ENCODE data around the gene TKT.
"Not testable (repeated sequence)": the region's sequence is repeated elsewhere in the genome, so short reads cannot be mapped to it uniquely, and the experiment has no call there.

The TKT gene, protein sequence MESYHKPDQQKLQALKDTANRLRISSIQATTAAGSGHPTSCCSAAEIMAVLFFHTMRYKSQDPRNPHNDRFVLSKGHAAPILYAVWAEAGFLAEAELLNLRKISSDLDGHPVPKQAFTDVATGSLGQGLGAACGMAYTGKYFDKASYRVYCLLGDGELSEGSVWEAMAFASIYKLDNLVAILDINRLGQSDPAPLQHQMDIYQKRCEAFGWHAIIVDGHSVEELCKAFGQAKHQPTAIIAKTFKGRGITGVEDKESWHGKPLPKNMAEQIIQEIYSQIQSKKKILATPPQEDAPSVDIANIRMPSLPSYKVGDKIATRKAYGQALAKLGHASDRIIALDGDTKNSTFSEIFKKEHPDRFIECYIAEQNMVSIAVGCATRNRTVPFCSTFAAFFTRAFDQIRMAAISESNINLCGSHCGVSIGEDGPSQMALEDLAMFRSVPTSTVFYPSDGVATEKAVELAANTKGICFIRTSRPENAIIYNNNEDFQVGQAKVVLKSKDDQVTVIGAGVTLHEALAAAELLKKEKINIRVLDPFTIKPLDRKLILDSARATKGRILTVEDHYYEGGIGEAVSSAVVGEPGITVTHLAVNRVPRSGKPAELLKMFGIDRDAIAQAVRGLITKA

DNA sequence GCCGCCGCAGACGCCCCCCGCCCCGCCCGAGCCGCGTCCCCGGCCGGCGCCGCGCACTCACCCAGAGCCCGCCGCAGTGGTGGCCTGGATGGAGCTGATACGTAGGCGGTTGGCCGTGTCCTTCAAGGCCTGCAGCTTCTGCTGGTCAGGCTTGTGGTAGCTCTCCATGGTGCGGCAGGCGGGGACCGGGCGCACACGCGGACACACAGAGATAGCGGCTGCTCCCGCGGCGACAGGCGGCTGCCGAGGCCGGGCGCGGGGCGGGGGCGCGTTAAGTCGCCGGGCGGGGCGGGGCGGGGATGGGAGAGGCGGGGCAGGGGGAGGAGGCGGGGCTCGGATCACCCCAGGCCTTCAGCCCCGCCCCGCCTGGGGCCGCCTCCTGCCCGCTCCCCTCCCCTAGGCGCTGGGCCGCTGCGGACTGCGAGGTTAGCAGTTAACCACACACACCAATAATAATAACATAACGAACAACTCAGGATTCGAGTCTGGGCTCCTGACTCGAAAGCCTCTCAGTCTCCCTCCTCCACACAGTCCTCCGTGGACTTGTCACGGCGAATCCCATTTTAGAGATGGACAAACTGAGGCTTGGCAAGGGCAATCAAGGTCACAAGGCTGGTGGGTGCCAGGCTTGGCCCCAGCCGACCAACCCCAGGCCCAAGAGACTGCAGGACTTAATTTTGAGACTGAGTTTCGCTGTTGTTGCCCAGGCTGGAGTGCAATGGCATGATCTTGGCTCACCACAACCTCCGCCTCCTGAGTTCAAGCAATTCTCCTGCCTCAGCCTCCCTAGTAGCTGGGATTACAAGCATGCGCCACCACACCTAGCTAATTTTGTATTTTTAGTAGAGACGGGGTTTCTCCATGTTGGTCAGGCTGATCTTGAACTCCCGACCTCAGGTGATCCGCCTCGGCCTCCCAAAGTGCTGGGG, at the start of gene TKT:
TSS of gene TKT (minus strand) at position 248 of the 929 bp plus-strand sequence. CDS start at position 168, 80 bp downstream.
- H3K36me3 Mint-ChIP-seq (ENCODE audit: low read depth) = no peaks in the 10 kb centered on the region
- H3K4me3 Mint-ChIP-seq = peak within 1 kb of the TSS; percentile 92 to 93 (median 93)
- peak within 1 kb of the TSS; percentile 58 to 92 (median 89) for H3K27ac Mint-ChIP-seq
- H3K4me1 Mint-ChIP-seq = peaks cover 26% of the 10 kb centered on the region
- H3K9me3 Mint-ChIP-seq = no peaks in the 10 kb centered on the region
- TF ChIP-seq, protein P1, sequence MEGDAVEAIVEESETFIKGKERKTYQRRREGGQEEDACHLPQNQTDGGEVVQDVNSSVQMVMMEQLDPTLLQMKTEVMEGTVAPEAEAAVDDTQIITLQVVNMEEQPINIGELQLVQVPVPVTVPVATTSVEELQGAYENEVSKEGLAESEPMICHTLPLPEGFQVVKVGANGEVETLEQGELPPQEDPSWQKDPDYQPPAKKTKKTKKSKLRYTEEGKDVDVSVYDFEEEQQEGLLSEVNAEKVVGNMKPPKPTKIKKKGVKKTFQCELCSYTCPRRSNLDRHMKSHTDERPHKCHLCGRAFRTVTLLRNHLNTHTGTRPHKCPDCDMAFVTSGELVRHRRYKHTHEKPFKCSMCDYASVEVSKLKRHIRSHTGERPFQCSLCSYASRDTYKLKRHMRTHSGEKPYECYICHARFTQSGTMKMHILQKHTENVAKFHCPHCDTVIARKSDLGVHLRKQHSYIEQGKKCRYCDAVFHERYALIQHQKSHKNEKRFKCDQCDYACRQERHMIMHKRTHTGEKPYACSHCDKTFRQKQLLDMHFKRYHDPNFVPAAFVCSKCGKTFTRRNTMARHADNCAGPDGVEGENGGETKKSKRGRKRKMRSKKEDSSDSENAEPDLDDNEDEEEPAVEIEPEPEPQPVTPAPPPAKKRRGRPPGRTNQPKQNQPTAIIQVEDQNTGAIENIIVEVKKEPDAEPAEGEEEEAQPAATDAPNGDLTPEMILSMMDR (IDR thresholded peaks at IDR 0.05; ENCODE audit: unreplicated experiment in 3 of 3) = no peak
- no peaks in the 10 kb centered on the region for H3K27me3 Mint-ChIP-seq (ENCODE audit: low read depth)

DNA sequence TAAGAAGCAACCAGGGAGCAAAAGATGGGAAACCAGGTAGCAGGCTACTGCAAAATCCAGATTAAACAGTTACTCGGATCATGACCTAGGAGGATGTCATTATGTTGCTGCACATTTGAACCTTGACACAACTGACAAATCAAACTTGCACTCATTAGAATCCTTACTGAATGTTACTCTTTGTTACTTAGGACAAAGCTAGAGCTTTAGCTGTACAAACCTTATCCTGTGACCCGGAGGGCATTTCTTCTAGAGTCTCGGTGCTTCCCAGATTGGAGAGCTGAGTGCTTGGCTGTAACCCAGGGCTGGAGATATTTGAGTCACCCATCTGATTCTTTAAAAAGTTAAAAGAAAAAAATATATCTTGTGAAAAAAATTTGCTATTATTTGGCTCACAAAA, 48.1 kb upstream of the TKT start:
- H3K27me3 Mint-ChIP-seq (ENCODE audit: low read depth) = no peaks in the 10 kb centered on the region
- TF ChIP-seq, protein P1 (IDR thresholded peaks at IDR 0.05; ENCODE audit: unreplicated experiment in 3 of 3) = no peak
- no peak overlapping the region for H3K4me3 Mint-ChIP-seq
- H3K4me1 Mint-ChIP-seq = no peaks in the 10 kb centered on the region
- peak overlapping the region in 1 of 3 experiments; percentile 54 for H3K27ac Mint-ChIP-seq
- H3K36me3 Mint-ChIP-seq (ENCODE audit: low read depth) = peaks cover 50% of the 10 kb centered on the region
- H3K9me3 Mint-ChIP-seq = no peaks in the 10 kb centered on the region

DNA sequence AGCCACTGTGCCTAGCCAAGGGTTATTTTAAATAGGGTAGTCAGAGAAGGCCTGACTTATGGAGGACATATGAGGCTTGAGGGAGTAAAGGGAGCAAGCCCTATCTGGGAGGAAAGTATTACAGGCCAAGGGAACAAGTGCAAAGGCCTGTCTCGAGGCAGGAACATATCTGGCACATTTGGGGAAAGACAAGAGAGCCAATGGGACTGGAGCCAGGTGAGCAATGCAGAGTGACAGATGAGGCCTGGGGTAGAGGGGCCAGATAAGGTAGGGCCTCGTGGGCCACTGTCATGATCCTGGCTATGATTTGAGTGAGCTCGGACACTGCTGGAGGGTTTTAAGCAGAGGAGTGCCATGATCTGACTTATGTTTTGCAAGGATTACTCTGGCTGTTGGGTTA, 47.7 kb upstream of the TKT start:
- TF ChIP-seq, protein P1 (IDR thresholded peaks at IDR 0.05; ENCODE audit: unreplicated experiment in 3 of 3) = no peak

DNA sequence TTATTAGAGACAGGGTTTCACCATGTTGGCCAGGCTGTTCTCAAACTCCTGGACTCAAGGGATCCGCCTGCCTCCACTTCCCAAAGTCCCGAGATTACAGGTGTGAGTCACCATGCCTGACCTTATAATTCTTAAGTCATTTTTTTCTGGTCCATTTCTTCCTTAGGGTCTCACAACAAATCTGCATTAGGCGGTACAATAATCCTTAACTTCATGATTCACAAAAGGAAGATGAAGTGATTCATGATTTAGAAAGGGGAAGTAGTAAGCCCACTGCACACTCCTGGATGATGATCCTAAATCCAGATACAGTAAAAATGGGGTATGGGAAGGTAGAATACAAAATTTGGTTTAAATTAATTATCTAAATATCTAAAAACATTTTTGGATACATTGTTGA, 45.0 kb upstream of the TKT start:
- no peaks in the 10 kb centered on the region for H3K27me3 Mint-ChIP-seq (ENCODE audit: low read depth)
- TF ChIP-seq, protein P1 (IDR thresholded peaks at IDR 0.05; ENCODE audit: unreplicated experiment in 3 of 3) = no peak
- peaks cover 48% of the 10 kb centered on the region for H3K36me3 Mint-ChIP-seq (ENCODE audit: low read depth)
- no peak overlapping the region for H3K4me3 Mint-ChIP-seq
- H3K4me1 Mint-ChIP-seq = no peaks in the 10 kb centered on the region
- H3K9me3 Mint-ChIP-seq = no peaks in the 10 kb centered on the region
- no peak overlapping the region for H3K27ac Mint-ChIP-seq

More for the DNA sequence above, 47.7 kb upstream of the TKT start:
- Mint-ChIP-seq H3K4me1 (no peaks in the 10 kb centered on the region), H3K27me3 (ENCODE audit: low read depth) (no peaks in the 10 kb centered on the region), H3K4me3 (no peak overlapping the region), H3K36me3 (ENCODE audit: low read depth) (peaks cover 46% of the 10 kb centered on the region), H3K27ac (peak overlapping the region in 1 of 3 experiments; percentile 54), H3K9me3 (no peaks in the 10 kb centered on the region)

DNA sequence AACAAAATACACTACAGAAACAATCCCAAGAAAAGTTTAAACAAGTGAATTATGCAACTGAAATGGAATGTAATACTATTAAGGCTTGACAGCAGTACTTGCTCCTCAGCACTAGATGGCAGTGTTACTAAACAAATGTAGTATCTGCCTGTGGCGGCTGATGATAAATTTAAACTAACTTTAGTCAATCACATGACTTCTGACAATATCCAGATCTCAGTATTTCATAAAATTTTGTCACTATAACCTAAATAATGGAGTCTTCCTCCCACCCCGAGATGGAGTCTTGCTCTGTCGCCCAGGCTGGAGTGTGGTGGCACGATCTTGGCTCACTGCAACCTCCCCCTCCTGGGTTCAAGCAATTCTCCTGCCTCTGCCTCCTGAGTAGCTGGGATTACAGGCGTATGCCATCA, 43.8 kb upstream of the TKT start:
- H3K4me1 Mint-ChIP-seq = not testable (repeated sequence)
- H3K36me3 Mint-ChIP-seq (ENCODE audit: low read depth) = peaks cover 46% of the 10 kb centered on the region
- TF ChIP-seq, protein P1 (IDR thresholded peaks at IDR 0.05; ENCODE audit: unreplicated experiment in 3 of 3) = peak; percentile 87 to 93 (median 93)

More for the DNA sequence above, 43.8 kb upstream of the TKT start:
- not testable (repeated sequence) for H3K9me3 Mint-ChIP-seq; H3K27me3 Mint-ChIP-seq (ENCODE audit: low read depth); H3K4me3 Mint-ChIP-seq
- peak overlapping the region; percentile 19 to 53 (median 45) for H3K27ac Mint-ChIP-seq

All from nephron (organoid).